B cell (primary cell): Measurements from ENCODE around the gene PIP5KL1. TPM values are rescaled to one million over a fixed set of nuclear protein-coding genes. Genes with fewer than 3 reads are reported as not detected.

Source experiments
- ATAC-seq: fragments of 200-7000 bp; cut with Tn5 transposase; one replicate; pipeline ENCODE4 v1.10.0; 2021; ENCODE audit warnings: low read depth, mild to moderate bottlenecking, moderate number of reproducible peaks, moderate library complexity
- CTCF ChIA-PET: fragments of 350-600 bp; sonication (Branson Sonifier 250); formaldehyde crosslinking; loops from one replicate; lab custom pipeline; 2021; ENCODE audit warnings: antibody characterized with exemption, inconsistent platforms; lab: Charles Lee
- POLR2A ChIA-PET: fragments of 350-600 bp; sonication (Branson Sonifier 250); formaldehyde crosslinking; loops from one replicate; lab custom pipeline; 2021; ENCODE audit warnings: antibody characterized with exemption; lab: Charles Lee
- DNase-seq: peaks from one replicate; pipeline ENCODE4 v3.0.0; 2013
- H2AFZ ChIP-seq: 2 replicates; pipeline ENCODE4 v1.6.1; 2012; ENCODE audit warnings: mild to moderate bottlenecking, low read depth, low read length; ENCODE audit not compliant: insufficient read depth, poor library complexity, severe bottlenecking
- H3K27ac ChIP-seq, 2 donors: 1 replicate in 1 of 2; 2 replicates in 1 of 2; pipeline ENCODE4 v1.5.1; 2012 to 2013; ENCODE audit warnings: low read length in 2 of 2, mild to moderate bottlenecking in 2 of 2, moderate library complexity in 1 of 2
- H3K27me3 ChIP-seq, 4 experiments: fragments of 200-600 bp in 1 of 4; sonication (generic) in 1 of 4; replicated peaks in 1 of 4; 1 replicate in 2 of 4; 2 replicates in 2 of 4; pipeline versions ENCODE4 v1.6.1 to v1.7.0; 2013 to 2016; ENCODE audit warnings: low read length in 3 of 4, mild to moderate bottlenecking in 2 of 4, mixed read lengths in 1 of 4, moderate library complexity in 1 of 4; ENCODE audit not compliant: insufficient read depth in 4 of 4, control insufficient read depth in 3 of 4; ENCODE audit errors: control extremely low read depth in 1 of 4
- H3K36me3 ChIP-seq, 2 experiments: replicated peaks in 1 of 2; 1 replicate in 1 of 2; 2 replicates in 1 of 2; pipeline versions ENCODE4 v1.6.1 to v1.7.1; 2013; ENCODE audit warnings: low read length in 1 of 2; ENCODE audit not compliant: insufficient read depth in 2 of 2, control insufficient read depth in 1 of 2; ENCODE audit errors: control extremely low read depth in 1 of 2, extremely low read depth in 1 of 2
- H3K4me1 ChIP-seq, 2 donors: fragments of 200-600 bp in 1 of 2; sonication (generic) in 1 of 2; 1 replicate in 1 of 2; 2 replicates in 1 of 2; pipeline versions ENCODE4 v1.5.1 to v1.6.1; 2013 to 2017; ENCODE audit warnings: low read length in 2 of 2; ENCODE audit not compliant: control insufficient read depth in 2 of 2, insufficient read depth in 2 of 2
- H3K4me2 ChIP-seq: replicated peaks from 2 replicates; pipeline ENCODE3; 2012; ENCODE audit warnings: mild to moderate bottlenecking, low read depth, low read length; ENCODE audit not compliant: poor library complexity, severe bottlenecking
- H3K4me3 ChIP-seq, 5 experiments: fragments of 200-600 bp in 1 of 5; sonication (generic) in 1 of 5; 1 replicate in 3 of 5; 2 replicates in 2 of 5; pipeline versions ENCODE4 v1.5.1 to v1.7.0; 2011 to 2016; ENCODE audit warnings: low read length in 4 of 5, mild to moderate bottlenecking in 4 of 5, low read depth in 2 of 5, control low read depth in 1 of 5, moderate library complexity in 1 of 5; ENCODE audit not compliant: insufficient read depth in 1 of 5; ENCODE audit errors: control extremely low read depth in 1 of 5, extremely low read depth in 1 of 5
- H3K79me2 ChIP-seq: fragments of 200-600 bp; sonication (generic); one replicate; pipeline ENCODE4 v1.6.0; 2016; ENCODE audit warnings: low read length; ENCODE audit not compliant: control insufficient read depth, insufficient read depth
- H3K9ac ChIP-seq: fragments of 200-600 bp; sonication (generic); 2 replicates; pipeline ENCODE4 v1.6.1; 2017; ENCODE audit warnings: mild to moderate bottlenecking, low read length, moderate library complexity
- H3K9me3 ChIP-seq, 3 donors: one replicate each; pipeline versions ENCODE4 v1.6.1 to v1.7.1; 2013; ENCODE audit warnings: low read length in 2 of 3; ENCODE audit not compliant: control insufficient read depth in 2 of 3, insufficient read depth in 1 of 3; ENCODE audit errors: control extremely low read depth in 1 of 3
- H4K20me1 ChIP-seq: 2 replicates; pipeline ENCODE4 v1.6.0; 2012; ENCODE audit warnings: mild to moderate bottlenecking, low read length; ENCODE audit not compliant: insufficient read depth, control insufficient read depth, poor library complexity, severe bottlenecking
- H3K27ac Mint-ChIP-seq: one replicate; pipeline ENCODE4 v1.8.0; 2021; ENCODE audit warnings: mixed read lengths
- H3K27me3 Mint-ChIP-seq: one replicate; pipeline ENCODE4 v1.8.0; 2021; ENCODE audit warnings: mixed read lengths
- H3K4me1 Mint-ChIP-seq: one replicate; pipeline ENCODE4 v1.8.0; 2021; ENCODE audit warnings: mixed read lengths
- H3K4me3 Mint-ChIP-seq: one replicate; pipeline ENCODE4 v1.8.0; 2021; ENCODE audit warnings: mixed read lengths
- H3K9me3 Mint-ChIP-seq: one replicate; pipeline ENCODE4 v1.8.0; 2022; ENCODE audit warnings: mixed read lengths; ENCODE audit not compliant: insufficient read depth
- EZH2 ChIP-seq: IDR thresholded peaks from 2 replicates; pipeline ENCODE4 v1.6.1; 2012; ENCODE audit warnings: borderline replicate concordance, low read depth, mild to moderate bottlenecking, moderate library complexity, low read length; ENCODE audit not compliant: insufficient read depth, poor library complexity, severe bottlenecking
- WGBS: methylation state at CpG from one replicate; pipeline ENCODE4 v1.1.5; 2013; ENCODE audit warnings: missing lambda C conversion rate; ENCODE audit not compliant: insufficient coverage; 5-methylcytosine and 5-hydroxymethylcytosine counted together
- intact Hi-C: fragments of 100-400 bp; cut with micrococcal nuclease; formaldehyde crosslinking; loops from one replicate; pipeline ENCODE4 v1.10.0; 2022
- polyA plus RNA-seq: library from polyadenylated mRNA; depleted of rRNA; stranded (reverse); fragments of >200 nt; gene quantifications from 2 replicates; pipeline ENCODE4 v1.2.3, GENCODE V29; 2012
- total RNA-seq, 2 donors: library from RNA; stranded (reverse); fragments of 120-200 nt in 1 of 2; gene quantifications; 1 replicate in 1 of 2; 2 replicates in 1 of 2; pipeline versions ENCODE4 v1.2.3 to v1.2.4, GENCODE V29; 2013 to 2022
- TF ChIP-seq, protein P1 (sequence below): fragments of 200-600 bp; IDR thresholded peaks from one replicate; pipeline ENCODE4 v1.8.0; 2022; ENCODE audit warnings: antibody characterized with exemption, mild to moderate bottlenecking

PIP5KL1 gene
- total and polyA plus RNA-seq, 2 donors (not counting 1 experiment from before 2014, with no cell fraction given) = 0.75 to 1.4 TPM

DNA sequence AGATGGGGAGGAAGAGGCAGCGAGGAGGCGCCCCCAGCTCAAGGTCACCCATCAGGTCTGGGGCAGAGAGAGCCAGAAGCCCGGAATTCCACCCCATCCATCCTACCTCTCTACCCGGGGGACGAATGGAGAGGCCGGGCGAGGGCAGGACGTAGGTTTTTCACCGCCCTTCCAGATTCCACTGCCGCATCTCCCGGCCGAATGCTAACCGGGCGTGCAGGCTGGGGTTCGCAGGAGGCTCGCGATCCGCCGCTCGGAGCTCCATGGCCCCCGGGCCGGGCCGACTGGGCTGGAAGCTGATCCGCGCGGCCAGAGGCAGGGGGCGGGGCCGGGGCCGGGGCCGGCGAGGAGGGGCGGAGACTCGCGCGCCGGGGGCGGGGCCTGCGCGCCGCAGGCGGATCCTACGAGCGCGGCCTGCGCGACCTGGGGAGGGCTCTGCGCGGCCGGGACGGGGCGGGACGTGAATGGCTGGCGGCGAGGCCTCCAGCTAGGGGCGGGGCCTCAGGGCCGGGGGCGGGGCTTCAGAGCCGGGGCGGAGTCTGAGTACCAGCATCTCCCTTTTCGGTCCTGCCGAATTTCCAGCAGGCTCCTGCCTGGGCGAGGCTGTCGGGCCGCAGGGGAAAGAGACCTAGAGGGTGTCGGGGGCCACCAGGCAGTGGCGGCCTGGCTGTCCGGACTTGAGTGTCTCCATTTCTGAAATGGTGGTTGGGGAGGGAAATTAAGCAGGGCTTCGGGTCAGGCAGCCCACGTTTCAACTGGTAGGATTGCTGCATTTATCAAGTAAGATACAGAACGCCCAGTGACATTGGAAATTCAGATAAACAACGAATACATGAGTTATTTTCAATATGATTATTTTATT is 13.6 kb downstream of the PIP5KL1 start, which contains the start of gene ST6GALNAC4:
Gene ST6GALNAC4 (minus strand): TSS at position 322 of the 862 bp plus-strand sequence. CDS start 622 bp downstream, outside the sequence.
- Histone ChIP-seq H3K79me2 (peaks cover 70% of the 10 kb centered on the region), H3K4me1 (peaks cover 44 to 77% of the 10 kb centered on the region in 2 donors), H4K20me1 (no peaks in the 10 kb centered on the region), H2AFZ (peak within 1 kb of the TSS; percentile 68), H3K9ac (peak within 1 kb of the TSS; percentile 97), H3K27me3 (peaks cover 0 to 2% (median 0%) of the 10 kb centered on the region in 4 experiments), H3K27ac (peak within 1 kb of the TSS; percentile 89 to 91), H3K4me3 (peak within 1 kb of the TSS; percentile 71 to 99 (median 79)), H3K36me3 (peaks cover 0 to 23% of the 10 kb centered on the region in 2 experiments), H3K9me3 (no peaks in the 10 kb centered on the region), H3K4me2 (peak within 1 kb of the TSS; percentile 100)
- Mint-ChIP-seq H3K4me1 (peaks cover 68% of the 10 kb centered on the region), H3K27me3 (no peaks in the 10 kb centered on the region), H3K27ac (peak within 1 kb of the TSS; percentile 98), H3K9me3 (no peaks in the 10 kb centered on the region), H3K4me3 (peak within 1 kb of the TSS; percentile 94)
- peak; percentile 95 for DNase-seq
- intact Hi-C loops = loop anchor here (1.0 to 5.0 kb wide), 11 partner anchors 11 to 692 kb away; partner anchors contain the start of genes FPGS, PIP5KL1, ST6GALNAC6 and STXBP1
- WGBS = 1% methylated on average over 67 of the region's 71 CpGs
- POLR2A ChIA-PET = interaction anchor here (0.7 to 6.4 kb wide), 11 partner anchors 15 to 212 kb away, joined by 3 to 228 read pairs (median 5); partner anchors contain the start of genes CDK9, ENG, ST6GALNAC6 and TOR2A
- ATAC-seq = peak; percentile 82
- CTCF ChIA-PET = interaction anchor here (0.6 to 17.3 kb wide), 13 partner anchors 12 to 182 kb away, joined by 3 to 237 read pairs (median 5); partner anchors contain the start of genes CDK9, SH2D3C and TOR2A
- TF ChIP-seq EZH2 = no peak
- TF ChIP-seq, protein P1, sequence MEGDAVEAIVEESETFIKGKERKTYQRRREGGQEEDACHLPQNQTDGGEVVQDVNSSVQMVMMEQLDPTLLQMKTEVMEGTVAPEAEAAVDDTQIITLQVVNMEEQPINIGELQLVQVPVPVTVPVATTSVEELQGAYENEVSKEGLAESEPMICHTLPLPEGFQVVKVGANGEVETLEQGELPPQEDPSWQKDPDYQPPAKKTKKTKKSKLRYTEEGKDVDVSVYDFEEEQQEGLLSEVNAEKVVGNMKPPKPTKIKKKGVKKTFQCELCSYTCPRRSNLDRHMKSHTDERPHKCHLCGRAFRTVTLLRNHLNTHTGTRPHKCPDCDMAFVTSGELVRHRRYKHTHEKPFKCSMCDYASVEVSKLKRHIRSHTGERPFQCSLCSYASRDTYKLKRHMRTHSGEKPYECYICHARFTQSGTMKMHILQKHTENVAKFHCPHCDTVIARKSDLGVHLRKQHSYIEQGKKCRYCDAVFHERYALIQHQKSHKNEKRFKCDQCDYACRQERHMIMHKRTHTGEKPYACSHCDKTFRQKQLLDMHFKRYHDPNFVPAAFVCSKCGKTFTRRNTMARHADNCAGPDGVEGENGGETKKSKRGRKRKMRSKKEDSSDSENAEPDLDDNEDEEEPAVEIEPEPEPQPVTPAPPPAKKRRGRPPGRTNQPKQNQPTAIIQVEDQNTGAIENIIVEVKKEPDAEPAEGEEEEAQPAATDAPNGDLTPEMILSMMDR = no peak
